H1 (cell line): ENCODE measurements around the gene XPNPEP1. TPM values are rescaled to one million over a fixed set of nuclear protein-coding genes. Genes with fewer than 3 reads are reported as not detected.

Source experiments
- ATF2 ChIP-seq: IDR thresholded peaks from 2 replicates; pipeline ENCODE4 v1.6.1; 2012; ENCODE audit warnings: low read length, inconsistent platforms
- HDAC2 ChIP-seq, 2 experiments: fragments of 300-600 bp in 1 of 2; sonication (generic) in 1 of 2; IDR thresholded peaks; 2 replicates each; pipeline ENCODE4 v1.6.1; 2011 to 2012; ENCODE audit warnings: low read depth in 2 of 2, low read length in 2 of 2, mild to moderate bottlenecking in 2 of 2, moderate library complexity in 2 of 2, borderline replicate concordance in 1 of 2, inconsistent platforms in 1 of 2
- MAFK ChIP-seq: IDR thresholded peaks from 2 replicates; pipeline ENCODE4 v1.6.1; 2012; ENCODE audit warnings: low read depth, mild to moderate bottlenecking, improper control_type of control experiment, low read length
- polyA plus RNA-seq, 7 experiments: library from polyadenylated mRNA; depleted of rRNA in 3 of 7; stranded (reverse) in 5 of 7; unstranded in 2 of 7; fragments of >200 nt in 5 of 7; fragments of 200-250 nt in 2 of 7; gene quantifications; 1 replicate in 5 of 7; 2 replicates in 1 of 7; 4 replicates in 1 of 7; pipeline versions ENCODE4 v1.2.1 to v1.2.3, GENCODE V29; 2011 to 2013; ENCODE audit warnings: missing spikeins in 2 of 7, mixed read lengths in 2 of 7
- total RNA-seq: library from RNA; stranded (reverse); fragmentation: NEBNext Ultra II Directional; extraction: Animal tissue kit (Norgen Biotek cat#: 25700); gene quantifications from 2 replicates; pipeline ENCODE4 v1.2.1, GENCODE V29; 2021

XPNPEP1 gene
- total and polyA plus RNA-seq, 2 of the 8 experiments (the other 6 are each of a cell fraction or from before 2014, with no cell fraction given): 61.1 to 201 TPM

- no peak for TF ChIP-seq ATF2
- no peak for TF ChIP-seq HDAC2 (IDR thresholded peaks at IDR 0.05; ENCODE audit: borderline replicate concordance in 1 of 2, low read depth in 2 of 2, low read length in 2 of 2)
- no peak for TF ChIP-seq MAFK
Measured at GRCh38 chr10:109861081-109861480, 62.2 kb downstream of the XPNPEP1 start (continued).
